SKM-1 treated with dmso at 0.1 percent for 144 hours (cell line): Measurements from ENCODE around the gene TMEM40.
"Not testable (repeated sequence)": the region's sequence is repeated elsewhere in the genome, so short reads cannot be mapped to it uniquely, and the experiment has no call there.

ENCODE experiments used
- DNase-seq: peaks from one replicate; lab custom pipeline; 2025; ENCODE audit not compliant: unreplicated experiment; lab: John Stamatoyannopoulos, UW

The TMEM40 gene, protein sequence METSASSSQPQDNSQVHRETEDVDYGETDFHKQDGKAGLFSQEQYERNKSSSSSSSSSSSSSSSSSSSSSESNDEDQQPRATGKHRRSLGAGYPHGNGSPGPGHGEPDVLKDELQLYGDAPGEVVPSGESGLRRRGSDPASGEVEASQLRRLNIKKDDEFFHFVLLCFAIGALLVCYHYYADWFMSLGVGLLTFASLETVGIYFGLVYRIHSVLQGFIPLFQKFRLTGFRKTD

DNA sequence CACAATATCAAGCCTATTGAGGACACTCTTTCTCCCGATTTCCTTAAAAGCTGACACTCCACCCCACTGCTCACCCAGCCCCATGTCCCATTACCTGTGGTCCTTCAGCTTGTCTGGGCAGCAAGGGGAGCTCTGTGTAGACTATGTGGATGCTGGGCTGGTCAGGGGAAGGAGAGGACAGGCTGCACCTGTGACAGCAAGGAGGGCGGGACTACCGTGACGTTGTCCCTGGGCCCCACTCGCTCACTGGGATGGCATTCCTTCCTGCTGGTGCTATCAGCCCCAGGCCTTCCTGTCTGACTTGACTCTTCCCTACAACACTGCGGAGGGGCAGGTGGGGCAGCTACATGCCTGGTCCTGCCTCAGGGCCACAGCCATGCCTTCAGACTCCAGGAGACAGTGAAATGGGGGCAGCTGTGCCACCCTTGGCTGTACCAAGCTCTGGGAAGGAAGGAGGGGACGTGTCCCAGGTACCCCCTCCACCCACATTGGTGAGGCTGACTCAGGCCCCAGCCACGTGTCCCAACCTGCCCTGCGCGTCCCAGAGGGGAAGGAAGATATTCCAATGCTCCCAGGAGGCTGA, at the start of gene TMEM40:
Gene TMEM40, minus strand, starts transcription at position 163 of the 583 bp plus-strand sequence. CDS start 9,427 bp downstream, outside the sequence.
- no peak for DNase-seq

DNA sequence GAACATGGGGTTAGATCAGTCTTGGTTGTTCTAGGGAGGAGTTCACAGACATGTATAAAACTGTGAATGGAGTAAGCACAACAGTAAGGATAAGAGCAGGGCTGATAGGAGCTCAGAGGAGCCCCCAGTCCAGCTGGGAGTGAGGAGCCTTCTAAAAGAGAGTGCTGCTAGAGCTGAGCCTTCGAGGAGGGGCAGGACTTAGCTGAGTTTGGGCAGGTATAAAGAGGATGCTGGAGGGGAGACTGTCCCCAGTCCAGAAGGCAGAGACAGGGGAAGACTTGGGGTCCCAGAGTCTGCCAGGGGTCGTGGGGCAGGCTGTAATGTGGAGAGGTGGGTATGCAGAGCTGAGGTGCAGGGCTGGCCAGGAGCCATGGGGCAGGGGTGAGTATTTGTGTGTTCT, 49.5 kb upstream of the TMEM40 start:
- DNase-seq = no peak

DNA sequence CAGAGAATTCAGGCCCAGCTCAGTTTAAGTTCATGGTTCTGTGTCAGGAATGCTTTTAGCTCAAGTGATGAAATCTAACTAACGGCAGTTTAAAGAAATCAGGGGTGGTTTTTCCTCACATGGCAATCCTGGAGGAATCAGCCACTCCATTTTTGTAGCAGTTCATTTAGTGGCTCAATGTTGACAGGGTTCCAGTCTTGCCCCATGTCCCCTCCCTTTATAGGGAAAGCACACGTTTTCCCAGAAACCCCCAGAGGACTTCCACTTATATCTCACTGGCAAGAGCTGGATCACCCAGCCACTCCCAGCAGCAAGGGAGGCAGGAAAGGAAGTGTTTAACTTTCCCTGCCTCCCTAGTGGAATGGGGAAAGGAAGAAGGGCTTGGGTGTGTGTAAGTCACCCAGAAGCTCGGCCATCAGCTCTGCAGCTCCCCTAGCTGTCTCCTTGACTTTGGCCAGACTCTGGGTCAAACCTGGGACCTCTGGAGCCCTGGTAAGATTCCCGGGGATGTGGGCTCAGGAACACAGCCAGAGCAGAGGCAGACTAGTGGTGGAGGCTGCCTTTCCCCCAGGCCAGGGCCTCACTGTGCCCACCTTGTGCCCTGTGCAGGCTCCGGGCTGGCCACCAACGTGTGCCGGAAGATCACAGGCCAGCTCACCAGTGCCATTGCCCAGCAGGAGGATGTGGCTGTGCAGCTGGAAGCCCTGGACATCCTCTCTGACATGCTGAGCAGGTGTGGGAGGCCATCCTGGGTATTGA, 48.7 kb upstream of the TMEM40 start:
- DNase-seq = no peak

DNA sequence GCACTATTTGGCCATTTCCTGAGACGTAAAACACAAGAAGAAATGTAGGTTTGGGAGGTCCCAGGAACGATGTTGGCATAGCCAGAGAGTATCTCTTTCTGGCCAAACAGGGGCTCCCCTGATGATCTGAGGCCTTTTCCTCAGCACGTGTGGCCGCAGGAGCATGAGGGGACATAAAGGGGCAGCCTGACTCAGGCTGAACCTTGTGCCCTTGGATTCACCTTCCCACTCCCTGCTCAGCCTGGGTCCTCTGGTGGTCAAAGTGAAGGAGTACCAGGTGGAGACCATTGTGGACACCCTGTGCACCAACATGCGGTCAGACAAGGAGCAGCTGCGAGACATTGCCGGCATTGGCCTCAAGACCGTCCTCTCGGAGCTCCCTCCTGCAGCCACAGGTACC, 48.0 kb upstream of the TMEM40 start:
- DNase-seq = no peak

DNA sequence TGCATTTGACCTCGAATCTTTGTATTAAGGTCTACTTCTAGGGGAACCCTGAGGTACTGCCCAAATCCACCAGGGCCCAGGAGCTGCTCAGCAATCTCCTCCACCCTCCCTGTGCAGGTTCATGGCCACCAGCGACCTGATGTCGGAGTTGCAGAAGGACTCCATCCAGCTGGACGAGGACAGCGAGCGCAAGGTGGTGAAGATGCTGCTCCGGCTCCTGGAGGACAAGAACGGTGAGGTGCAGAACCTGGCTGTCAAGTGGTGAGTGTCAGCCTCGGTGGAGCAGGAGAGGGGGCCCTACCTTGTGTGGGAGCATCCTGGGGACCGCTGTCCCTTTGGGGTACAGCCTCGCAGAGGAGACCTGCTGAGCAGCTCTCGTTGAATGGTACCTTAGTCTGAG, 44.3 kb upstream of the TMEM40 start:
- DNase-seq = no peak

DNA sequence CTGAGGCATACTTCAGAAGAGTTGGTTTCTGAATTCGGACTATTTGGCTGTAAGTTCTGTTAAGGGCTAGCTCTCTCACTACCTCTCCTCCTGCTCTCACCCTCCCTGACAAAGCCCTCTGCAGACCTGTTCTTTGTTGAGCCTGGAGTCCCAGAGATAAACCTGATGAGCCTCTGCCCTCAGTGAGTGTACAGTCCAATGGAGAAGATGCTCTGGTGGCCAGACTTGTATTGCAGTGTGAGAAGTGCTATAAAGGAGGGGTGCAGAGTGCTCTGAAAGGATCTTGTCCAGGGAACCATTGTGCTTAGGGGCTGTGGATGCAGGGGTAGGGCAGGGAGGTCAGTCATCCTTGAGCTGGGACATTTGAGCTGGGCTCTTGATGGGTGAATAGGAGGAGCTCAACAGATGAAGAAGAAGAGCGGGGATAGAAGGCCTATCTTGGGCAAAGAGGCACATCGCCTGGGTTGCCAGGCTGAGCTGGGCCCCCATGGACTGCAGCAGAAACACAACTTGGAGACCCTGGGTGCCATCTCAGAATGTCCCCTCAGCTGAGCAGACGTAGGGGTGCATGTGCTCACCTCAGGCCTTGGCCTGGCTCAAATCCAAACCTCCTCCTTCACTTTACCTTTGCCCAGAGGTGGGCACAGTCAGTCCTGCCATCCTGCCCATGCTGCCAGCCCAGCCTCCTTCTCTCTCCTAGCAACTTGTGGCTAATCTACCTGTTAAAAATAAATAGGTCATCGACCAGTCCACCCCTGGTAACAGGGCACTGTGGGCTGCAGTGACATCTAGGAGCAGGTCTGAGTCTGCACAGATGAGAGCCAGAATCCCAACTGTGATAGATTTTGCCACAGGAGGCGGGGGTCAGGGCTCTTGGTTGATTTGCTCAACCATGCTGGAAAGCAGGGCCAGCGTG, 40.7 kb upstream of the TMEM40 start:
- DNase-seq = no peak

DNA sequence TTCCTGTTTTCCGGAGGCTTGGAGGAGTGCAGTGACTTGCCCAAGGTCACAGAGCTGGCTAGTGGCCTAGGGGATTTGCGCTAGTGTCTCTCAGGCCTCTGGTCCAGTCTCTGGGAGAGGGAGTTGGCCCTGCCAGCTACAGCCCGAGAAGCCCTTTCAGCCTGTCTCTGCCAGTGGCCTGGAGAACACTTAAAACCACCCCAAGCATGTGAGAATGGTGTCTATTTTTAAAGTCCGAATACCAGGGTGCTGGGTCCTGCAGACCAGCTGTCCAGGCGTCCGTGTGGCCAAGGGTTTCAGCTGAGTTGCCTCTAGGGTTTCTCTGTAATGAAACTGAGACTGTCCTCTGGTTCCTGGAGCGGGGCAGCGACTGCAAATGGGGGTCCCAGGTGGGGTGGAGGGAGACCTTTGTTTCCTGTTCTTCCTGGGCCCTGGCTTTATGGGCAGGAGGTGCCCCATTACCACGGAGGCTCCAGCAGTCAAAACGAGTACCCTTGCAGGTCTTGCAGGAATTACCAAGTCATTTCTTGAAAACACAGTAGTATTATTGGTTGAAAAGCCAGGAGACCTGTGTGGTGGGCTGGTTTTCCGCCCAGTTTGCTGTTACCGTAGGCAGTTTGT, 39.6 kb upstream of the TMEM40 start:
- DNase-seq = no peak

DNA sequence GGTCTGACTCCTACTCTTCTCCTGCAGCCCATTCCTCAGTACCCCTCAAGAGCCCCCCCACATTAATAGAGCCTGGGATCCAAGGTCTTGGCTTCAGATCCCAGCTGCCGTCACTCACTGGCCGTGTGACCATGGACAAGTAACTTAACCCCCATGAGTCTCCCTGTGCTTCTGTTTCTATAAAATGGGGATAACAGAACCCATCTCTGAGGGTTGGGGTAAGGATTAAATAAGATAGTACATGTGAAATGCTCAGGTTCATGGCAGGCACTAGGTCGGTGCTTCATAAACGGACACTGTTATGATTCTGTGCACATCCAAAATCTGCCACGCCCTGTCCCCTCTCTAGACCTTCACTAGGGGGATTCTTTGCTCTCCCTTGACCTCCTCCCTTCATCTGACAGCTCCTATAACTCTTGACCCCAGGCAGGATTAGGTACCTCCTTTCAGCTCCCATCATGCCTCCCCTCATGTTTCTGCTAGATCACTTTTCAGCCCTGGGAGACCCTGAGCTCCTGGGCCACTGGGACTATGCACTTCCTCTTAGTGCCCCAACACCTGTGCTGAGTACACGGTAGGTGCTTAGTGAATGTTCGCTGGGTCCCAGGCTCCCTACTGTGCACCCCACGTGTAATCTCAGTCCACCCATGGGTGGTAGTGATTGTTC, 39.0 kb upstream of the TMEM40 start:
- DNase-seq = no peak

DNA sequence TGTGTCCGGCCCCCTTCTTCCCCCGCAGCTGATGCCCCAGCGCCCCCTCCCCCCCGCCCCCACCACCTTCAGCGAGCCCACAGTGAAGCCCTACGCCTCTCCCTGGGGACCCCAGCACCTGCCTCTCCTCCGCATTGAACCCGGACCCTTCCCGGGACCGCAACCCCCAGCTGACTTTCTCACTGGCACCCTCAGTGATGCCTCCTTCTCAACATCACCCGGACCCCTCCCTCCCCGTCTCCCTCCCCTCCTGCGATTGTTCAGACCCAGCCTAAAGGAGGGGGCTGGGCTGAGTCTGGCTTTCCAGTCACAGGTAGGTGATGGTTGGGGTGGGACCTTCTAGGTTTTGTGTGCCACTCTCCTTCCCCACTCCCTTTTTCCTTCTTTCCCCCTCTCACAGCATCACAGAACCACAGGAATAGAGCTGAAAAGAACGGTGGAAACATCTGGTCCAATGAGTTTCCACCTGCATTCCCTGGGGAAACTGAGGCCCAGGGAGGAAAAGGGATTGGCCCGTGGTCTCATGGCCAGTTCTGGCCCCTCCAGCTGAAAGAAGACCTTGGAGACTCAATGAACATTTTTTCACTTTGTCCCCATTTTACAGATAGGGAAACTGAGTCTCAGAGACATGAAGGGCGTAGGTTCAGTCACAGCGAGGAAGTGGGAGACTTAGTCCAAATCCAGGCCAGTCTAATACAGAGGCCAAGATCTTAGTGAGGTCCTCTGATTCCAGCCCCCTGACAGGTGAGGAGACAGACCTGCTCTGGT, 38.2 kb upstream of the TMEM40 start:
- no peak for DNase-seq

DNA sequence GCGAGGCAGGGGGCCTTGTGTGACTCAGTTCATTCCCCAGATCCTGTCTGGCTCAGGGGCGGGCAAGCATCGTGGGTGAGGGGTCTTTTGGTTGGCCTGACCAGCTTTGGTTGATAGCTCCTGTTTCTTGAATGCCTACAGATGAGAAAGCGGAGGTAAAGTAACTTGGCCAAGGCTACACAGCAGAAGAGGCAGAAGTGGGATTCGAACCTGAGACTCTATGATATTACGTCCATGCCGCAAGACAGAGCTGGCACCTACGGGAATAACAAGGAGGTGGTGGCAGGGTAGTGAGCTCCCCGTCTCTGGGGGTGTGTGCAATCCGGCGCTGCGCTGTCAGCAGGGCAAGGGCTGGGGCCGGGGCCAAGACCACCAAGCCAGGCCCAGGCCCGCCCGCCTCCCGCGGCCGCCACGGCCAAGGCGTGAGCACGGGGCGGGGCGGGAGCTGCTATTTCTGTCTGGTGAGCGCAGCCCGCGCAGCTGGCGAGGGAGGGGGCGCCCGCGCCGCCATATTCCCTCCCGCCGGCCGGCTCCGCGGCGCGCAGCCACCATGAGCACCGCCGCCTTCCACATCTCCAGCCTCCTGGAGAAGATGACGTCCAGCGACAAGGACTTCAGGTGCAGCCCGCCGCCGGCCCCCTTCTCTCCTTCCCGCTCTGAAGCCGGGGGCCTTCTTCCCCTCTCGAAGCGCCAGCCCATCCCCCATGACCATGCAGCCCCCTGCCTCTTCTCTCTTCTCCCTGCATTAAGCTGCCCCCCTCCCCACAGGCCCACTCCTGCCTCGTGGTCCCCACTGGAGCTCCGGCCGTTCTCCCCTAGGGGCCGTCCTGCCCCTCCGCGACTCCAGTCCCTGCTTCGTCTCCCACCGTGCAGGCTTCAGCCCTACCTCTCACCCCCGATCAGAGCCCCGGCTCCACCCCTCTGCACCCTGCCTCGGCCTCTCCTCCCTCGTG, 37.4 kb upstream of the TMEM40 start, which contains the start of gene CAND2:
Gene CAND2, plus strand, starts transcription at position 510 of the 953 bp plus-strand sequence. Its CDS starts 41 bp downstream, at position 551.
- DNase-seq = no peak

DNA sequence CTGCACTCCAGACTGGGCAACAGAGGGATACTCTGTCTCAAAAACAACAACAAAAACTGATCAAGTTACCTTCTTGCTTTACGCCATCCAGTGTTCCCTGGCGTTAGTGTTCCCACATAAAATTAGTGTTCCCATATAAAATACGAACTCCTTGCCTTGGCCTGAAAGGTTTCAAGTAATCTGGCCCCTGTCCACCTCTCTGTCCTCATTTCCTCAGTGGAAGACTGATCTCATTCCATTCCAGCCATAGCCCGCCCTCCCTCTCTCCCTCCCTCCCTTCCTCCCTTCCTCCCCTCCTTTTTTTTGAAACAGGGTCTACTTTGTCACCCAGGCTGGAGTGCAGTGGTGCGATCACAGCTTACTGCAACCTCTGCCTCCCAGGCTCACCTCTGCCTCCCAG, 34.6 kb upstream of the TMEM40 start:
- no peak for DNase-seq

DNA sequence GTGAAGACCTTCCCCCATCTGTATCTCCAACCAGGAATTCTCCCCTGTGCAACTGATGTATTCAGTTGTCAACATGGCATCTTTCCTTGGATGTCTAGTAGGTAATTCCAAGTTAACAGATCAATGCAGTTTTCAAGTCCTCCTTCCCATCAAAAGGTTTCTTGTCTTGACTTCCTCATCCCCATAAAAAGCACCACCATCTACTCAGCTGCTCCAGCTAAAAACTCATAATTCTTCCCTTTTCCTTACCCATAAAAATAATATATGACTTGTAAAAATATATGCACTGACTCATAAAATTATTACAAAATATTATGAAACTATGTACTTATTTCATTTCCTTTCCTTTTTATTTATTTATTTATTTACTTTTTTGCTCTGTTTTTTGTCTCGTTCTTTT, 32.4 kb upstream of the TMEM40 start:
- DNase-seq = no peak

DNA sequence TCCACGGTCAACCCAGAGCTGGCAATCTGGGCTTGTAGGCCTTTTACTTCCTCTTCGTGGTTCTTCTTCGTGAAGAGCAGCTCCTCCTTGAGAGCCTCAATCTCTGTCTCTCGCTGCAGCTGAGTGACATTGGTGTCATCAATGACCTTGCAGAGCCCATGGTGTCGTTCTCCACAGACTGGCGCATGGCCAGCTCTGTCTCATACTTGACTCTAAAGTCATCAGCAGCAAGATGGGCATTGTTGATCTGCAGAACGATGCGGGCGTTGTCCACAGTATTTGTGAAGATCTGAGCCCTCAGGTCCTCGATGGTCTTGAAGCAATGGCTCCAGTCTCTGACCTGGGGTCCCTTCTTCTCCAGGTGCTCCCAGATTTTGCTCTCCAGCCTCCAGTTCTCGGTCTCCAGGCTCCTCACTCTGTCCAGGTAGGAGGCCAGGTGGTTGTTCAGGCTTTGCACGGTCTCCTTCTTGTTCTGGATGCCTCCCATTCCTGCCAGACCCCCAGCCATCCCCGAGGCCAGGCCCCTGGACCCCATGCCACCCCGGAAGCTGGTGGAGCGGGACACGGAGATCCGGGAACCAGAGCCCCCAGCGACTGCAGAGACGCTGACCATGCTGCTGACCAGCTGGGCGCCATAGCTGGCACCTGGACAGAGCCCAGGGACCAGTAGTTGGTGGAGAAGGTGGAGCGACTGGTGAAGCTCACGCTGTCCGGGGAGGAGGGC, 29.1 kb upstream of the TMEM40 start:
- not testable (repeated sequence) for DNase-seq

DNA sequence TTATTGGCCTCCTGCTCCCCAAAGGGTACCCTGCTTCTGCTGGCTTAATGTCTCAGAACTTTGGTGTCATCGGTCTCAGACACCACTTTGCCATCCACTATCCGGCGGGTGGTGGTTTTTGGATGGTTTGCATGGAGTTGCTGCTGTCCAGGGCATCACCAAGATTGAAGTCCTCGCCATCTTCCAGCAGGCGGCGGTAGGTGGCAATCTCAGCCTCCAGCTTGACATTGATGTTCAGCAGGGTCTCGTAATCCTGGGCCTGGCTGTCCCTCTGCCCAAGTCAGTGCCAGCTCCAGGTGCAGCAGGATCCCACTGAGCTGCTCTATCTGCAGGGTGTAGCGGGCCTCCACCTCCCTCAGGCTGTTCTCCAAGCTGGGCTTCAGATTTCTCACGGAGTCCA, 28.3 kb upstream of the TMEM40 start:
- DNase-seq = not testable (repeated sequence)

DNA sequence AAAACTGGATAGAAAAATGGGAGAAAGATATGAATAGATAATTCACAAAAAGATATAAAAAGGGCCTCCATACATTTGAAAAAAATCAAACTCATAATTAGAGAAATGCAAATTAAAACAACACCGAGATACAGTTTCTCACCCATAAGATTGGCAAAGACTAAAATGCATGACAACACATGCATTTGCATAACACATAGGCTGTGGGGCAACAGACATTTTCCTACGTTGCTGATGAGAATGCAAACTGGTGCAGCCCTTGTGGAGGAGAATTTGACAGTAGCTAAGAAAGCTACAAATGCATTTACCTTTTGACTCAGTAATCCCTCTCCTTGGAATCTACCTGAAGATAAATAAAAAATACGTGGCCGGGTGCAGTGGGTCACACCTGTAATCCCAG, 26.0 kb upstream of the TMEM40 start:
- DNase-seq = no peak

DNA sequence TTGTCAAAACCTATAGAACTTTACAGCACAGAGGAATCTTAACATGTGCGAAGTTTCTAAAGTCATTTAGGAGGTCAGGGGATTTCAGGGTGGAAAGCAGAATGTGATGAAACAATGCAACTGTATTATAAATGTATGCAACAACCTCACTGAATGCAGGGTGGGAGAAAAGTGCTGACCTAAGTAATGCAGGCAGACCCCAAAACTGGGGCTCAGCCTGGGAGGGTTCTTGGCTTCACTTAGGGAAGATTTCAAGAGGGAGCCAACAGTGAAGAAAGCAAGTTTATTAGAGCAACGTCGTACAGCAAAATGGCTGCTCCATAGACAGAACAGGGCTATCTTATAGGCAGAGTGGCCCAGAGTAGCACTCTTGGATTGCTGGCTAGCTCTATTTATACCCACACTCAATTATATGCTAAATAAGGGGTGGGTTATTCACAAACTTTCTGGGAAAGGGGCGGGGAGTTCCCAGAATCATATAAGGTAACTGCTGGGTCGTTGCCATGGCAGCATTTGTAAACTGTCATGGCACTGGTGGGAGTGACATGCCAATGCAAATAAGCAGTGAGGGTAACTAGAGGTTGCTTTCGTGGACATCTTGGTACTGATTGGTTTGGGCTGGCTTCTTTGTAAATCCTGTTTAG, 23.2 kb upstream of the TMEM40 start:
- no peak for DNase-seq

DNA sequence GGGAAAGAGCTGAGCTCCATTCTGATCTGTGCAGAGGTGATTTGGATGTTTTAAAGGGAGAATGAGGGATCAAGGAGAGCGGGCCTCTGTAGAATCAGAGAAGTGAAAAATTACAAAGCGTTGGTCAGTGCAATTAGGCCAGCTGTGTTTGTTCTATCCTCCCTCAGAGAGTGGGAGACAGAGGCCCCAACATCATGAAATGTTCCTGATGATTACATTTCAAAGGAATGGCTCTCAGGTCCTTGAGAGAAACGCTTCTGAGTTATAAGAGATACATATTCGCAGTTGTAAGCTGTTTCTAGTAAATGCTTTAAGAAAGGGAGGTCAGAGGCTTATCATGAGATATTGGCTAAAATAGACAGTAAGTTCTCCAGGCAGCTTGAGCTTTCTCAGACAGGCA, 21.7 kb upstream of the TMEM40 start:
- no peak for DNase-seq
